ENCODE results near the gene EXD3.

The EXD3 gene

DNA sequence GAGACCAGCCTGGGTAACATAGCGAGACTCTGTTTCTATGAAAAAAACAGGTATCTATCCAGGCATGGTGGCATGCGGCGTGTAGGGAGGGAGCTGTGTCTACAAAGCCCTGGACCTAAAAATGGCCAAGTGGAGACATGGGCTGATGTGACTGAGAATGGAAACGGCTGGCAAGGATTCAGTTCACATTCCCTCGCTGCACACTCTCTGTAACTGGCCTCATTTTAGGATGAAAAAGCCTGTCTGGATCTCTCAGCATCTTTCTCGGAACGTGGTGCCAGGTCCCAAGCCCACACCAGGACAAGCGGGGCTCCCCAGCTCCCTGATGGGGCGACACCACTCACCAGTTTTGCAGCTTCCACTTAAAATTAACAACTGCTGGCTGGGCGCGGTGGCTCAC is 13.4 kb downstream of the EXD3 start:
- no peak for DNase-seq

DNA sequence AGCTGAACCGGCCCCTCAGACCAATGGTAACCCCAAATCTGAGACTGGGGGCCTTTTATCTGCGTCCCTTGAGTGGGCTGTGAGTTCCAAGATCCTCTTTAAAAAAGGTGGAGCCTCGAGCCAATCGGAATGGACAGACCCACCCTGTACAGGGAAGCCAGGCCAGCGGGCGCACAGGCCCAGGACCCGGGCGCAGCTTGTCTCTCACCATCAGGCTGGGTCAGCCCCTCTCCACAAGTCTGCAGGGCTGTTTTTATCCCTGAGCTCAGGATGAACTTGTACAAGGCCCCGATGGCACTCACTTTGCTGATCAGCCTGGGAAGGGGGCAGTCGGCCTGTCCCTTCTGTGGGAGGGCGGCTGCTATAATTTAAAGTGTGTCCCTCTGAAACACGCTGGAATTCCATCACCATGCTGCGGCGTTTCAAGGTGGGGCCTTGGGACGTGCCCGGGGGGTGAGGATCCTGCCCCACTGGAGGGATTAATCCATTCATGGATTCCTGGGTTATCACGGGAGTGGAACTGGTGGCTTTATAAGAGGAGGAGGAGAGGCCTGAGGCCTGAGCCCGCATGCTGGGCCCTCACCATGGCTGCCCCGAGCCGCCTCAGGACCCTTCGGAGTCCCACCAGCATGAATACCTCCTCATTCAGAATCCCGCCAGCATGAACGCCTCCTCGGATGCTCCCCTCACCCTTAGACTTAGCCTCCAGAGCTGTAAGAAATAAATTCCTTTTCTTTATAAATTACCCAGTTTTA is 14.1 kb downstream of the EXD3 start:
- DNase-seq: no peak

- no peak for DNase-seq
These were observed 15.2 kb downstream of the EXD3 start for GRCh38 chr9:137407590-137408300.

DNA sequence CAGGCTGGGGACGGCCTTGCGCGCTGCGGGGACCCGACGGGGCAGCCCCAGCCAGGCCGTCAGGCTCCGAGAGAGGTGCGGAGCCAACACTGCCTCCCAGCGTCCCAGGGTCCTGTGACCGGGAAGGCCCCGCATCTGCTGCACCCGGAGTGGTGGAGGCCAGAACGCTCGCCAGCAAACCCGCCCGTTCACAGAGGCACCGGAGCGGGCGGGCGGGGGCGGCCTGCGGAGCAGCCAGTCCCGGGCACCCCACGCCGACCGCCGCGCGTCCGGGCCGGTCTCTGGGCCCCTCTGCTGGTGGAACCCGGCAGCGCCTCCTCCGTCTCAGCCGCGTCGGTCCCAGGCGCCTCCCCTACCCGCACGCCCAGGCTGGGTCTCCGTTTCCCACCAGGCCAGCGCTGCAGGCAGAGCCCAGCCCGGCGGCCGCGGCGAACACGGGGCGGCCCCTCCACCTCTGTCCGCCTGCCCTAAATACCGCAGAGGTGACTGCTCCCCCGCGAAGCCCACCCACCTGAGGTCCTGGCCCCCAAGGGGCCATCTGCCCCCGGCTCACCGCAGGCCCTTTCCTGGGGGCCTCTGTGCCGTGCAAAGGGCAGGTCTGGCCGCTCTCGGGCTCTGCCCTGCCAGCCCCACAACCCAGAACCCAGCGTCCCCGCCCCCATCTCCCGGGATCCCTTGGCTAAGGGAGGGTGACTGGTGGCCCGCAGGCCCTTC is 15.9 kb downstream of the EXD3 start:
- peak; percentile 53 for DNase-seq

GRCh38 chr9:137406085-137406760 is 16.7 kb downstream of the EXD3 start:
- no peak for DNase-seq

DNA sequence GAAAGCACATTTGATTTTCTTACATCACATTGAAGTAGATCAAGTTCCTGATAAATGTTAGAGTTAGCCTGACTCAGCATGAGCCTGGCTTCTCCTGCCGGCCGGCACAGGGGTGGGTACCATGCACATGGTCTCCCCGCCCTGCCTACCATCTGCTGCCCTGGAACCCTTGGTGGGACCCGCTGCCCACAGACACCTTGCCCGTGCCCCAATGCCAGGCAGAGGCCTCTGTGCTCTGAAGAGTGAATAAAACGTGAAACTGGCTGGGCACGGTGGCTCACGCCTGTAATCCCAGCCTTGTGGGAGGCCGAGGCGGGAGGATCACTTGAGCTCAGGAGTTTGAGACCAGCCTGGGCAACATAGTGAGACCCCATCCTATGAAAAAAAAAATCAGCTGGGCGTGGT is 17.3 kb downstream of the EXD3 start:
- no peak for DNase-seq

GRCh38 chr9:137404961-137405567 is 17.9 kb downstream of the EXD3 start:
- DNase-seq: no peak

DNA sequence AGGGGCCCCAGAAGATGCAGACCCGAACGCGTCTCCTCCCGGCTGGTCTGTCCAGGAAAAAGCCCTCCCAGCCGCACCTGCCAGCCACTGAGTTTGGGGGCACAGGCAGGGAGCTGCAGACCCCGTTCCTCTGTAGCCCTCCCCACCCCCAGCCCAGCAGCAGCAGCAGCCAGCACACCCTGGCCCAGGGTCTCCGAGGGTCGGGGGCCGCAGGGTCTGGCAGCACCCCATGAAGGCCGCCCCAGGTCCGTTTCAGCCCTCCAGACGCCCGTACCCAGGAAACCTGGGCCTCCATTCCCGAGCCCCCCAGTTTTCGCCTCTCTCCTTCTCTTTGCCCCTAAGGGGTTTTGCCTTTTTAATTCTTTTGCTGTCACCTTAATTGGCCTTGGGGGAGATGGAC is 19.7 kb downstream of the EXD3 start:
- DNase-seq: no peak

DNA sequence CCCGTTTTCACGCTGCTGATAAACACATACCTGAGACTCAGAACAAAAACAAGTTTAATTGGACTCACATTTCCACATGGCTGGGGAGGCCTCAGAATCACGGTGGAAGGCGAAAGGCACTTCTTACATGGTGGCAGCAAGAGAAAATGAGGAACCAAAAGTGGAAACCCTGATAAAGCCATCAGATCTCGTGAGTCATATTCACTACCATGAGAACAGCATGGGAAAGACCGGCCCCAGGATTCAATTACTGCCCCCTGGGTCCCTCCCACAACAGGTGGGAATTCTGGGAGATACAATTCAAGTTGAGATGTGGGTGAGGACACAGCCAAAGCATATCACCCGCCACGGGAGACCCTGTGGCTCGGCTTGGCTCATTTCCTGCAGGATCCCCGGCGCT is 20.2 kb downstream of the EXD3 start:
- DNase-seq: no peak

DNA sequence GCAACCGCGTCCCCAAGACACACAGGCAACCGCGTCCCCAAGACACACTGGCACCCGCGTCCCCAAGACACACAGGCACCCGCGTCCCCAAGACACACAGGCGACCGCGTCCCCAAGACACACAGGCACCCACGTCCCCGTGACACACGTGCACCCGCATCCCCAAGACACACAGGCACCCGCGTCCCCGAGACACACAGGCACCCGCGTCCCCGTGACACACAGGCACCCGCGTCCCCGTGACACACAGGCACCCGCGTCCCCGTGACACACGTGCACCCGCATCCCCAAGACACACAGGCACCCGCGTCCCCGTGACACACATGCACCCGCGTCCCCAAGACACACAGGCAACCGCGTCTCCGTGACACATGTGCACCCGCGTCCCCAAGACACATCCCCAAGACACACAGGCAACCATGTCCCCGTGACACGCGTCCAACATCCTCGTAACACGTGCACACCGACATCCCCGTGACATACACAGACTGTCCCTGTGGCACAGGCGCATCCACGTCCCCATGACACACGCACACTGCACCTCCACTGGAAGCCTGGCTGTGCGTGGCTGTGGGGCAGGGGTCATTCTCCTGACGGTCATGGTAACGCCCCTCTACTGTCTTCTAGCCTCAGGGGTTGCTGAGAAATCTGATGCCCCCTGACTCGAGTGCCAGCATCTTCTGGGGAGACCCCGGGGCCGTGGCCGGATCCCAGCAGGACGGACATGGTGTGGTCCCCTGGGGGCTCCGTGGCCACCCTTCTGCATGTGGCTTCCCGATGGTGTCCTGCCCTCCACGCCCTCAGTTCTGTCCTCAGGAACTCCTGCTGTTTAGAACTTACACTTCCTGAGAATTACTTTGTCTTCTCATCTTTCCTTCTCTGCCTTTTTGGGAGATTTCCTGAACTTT is 24.1 kb downstream of the EXD3 start:
- DNase-seq: no peak

GRCh38 chr9:137397675-137398423 is 25.1 kb downstream of the EXD3 start:
- DNase-seq: no peak

DNA sequence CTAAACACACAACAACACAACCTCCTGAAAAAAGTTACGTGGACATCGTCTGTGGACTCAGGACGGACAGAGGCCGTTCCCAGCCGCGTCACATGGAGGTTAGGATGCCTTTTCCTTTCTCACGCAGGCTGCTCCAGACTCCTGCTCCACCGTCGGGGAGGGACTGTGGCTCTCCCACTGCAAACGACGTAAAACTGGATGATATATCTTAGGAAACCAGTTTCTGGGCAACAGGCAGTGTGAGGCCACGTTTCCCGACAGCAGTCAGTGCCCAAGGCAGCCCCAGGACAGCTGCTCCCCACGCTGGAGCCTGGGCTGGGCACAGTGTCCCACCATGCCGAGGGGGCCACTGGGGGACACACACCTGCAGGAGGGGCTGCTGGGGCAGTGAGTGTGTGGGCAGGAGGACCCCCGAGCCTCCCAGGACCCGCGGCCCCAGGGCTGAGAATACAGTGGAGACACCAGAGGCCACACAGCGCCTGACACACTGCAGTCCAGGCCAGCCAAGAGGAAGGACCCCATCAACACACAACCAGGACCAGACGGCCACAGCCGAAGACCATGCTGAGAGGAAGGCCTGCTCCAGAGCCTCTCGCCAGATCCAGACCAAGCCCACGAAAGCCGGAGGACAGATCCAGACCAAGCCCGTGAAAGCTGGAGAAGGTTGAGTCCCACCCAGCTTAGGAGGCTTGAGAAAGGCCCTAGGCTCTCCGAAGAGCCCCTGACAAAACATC is 26.2 kb downstream of the EXD3 start:
- no peak for DNase-seq

- no peak for DNase-seq
These were observed 26.7 kb downstream of the EXD3 start for GRCh38 chr9:137396227-137396626.

DNA sequence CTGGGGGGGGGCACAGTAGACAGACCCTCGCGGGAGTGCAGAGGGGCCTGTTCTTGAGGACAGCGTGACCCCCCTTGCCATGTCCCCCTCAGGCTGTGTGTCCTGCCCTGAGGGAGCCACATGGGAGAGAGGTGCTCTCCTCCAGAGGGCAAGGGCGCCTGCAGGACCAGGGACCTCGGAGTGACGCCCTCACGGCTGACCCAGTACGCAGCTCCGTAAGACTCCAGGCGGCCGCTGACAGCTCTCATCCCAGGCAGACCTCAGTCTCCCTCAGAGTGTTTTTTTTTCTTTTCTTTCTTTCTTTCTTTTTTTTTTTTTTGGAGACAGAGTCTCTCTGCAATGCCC is 27.3 kb downstream of the EXD3 start:
- DNase-seq: no peak

DNA sequence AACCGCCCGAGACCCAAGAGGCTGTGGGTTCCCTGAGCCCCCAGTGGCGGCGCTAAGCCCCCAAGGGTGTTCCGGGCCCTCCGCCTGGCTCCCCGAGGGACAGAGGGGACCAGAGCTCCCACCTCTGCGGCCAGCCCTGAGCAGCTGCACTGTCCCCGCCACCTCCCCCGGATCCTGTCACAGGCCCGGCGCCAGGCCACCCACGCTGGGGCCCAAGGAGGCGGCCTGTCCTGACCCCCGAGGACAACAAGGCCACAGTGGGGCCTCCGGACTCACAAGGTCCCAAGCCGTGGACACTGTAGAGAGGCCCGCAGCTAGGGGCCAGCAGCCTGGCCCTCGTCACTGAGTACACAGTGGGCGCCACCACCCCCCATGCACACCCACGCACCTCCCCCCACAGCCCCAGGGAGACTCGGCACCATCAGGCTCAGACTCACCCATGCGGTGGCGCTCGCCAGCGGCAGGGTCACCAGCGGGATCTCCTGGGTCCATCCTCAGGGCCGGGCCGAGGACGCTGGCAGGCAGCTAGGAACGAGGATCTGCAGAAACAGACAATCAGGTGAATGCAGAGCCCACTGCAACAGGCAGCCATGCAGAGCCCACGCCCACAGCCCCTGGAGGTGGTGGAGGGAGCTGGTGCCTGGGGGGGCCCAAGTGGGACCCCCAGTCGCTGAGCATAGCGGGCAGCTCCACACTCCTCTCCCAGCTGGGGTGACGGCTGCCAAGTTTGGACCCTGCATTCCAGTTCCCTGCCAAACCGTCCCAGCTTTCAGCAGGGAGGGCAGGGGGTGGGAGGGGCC is 27.9 kb downstream of the EXD3 start:
- no peak for DNase-seq

DNA sequence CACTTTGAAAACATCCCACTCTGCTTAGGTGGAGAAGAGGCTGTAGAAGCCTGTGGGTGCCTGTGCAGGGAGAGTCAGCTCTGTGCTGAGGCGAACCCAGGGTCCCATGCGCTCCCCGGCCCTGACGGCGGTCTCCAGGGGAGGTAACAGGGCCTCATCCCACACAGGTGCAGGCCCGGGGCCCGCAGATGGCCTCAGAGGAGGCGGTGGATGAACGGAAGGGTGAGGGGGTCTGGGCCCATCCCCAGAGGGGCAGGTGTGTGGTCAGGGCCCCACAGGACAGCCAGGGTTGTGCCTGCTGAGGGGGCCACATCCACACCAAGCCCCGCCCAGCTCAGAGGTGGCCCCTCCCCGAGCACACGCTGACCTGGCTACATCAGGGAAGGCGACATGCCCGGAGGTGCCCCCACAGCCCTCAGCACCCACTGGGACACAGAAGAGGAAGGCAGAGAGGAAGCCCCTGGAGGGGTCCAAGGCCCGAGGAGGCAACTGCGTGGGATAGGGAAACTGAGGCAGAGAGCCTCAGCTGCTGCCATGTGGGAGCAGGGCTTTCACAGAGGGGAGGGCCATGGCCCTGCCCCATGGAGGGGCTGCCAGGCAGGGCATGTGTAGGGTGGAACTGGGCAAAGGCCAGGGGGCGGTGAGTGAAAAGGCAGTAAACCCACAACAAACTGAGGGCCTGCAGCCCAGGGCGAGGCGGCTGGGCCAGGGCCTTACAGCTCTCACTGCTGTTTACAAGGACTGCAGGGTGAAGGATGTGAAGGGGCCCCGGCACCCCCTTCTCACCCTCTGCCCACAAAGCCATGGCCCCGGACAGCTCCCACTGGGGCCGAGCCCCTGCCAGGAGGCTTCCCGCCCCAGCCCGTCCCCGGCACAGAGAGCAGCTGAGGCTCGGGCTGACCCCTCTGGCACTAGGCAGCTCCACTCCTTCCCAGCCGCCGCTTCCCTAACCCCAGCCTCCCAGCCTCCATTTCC is 29.5 kb downstream of the EXD3 start:
- no peak for DNase-seq

DNA sequence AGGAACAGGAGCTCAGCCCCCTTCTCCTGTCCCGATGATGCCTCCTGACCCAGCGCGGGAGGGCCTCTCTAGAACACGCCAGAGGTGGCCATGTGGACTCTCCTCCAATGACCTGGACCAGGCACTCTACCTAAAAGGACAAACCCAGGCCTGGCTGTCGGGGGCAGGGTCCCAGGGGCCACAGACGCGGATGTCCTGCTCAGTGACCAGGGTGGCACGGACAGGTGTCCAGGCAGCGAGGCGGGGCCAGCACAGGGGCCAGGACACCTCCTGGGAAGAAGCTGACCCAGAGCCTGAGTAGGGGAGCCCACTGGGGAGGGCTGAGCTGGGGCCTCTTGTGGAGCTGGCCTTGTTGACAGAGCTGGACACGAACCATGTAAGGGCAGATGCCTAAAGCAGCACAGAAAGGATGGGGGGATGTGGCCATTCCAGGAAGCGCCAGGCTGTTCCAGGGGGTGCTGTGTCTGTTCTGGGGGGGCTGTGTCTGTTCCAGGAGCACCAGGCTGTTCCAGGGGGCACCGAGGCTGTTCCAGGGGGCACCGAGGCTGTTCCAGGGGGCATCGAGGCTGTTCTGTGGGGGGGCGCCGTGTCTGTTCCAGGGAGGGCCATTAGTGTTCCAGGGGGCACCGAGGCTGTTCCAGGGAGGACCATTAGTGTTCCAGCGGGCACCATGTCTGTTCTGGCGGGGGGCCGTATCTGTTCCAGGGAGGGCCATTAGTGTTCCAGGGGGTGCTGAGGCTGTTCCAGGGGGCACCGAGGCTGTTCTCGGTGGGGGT is 30.5 kb downstream of the EXD3 start:
- DNase-seq: no peak

GRCh38 chr9:137391411-137391754 is 31.6 kb downstream of the EXD3 start:
- DNase-seq: no peak
